ENCODE measurements around the gene GRIK3. TPM values are rescaled to one million over a fixed set of nuclear protein-coding genes. Genes with fewer than 3 reads are reported as not detected.

The GRIK3 gene
- total RNA-seq, 1 donor from 2014 or later = not detected

- DNase-seq (ENCODE audit: low spot score in 2 of 2, unreplicated experiment in 2 of 2) = no peak
These were observed 165.3 kb downstream of the GRIK3 start for GRCh38 chr1:36869054-36869453.

GRCh38 chr1:36867575-36867974 lies 166.7 kb downstream of the GRIK3 start:
- Mint-ChIP-seq H3K4me1 (no peaks in the 10 kb centered on the region), H3K27me3 (ENCODE audit: low read depth) (peaks cover 7% of the 10 kb centered on the region), H3K36me3 (no peaks in the 10 kb centered on the region), H3K9me3 (no peaks in the 10 kb centered on the region), H3K27ac (no peak overlapping the region), H3K4me3 (no peak overlapping the region)
- no peak for DNase-seq (ENCODE audit: low spot score in 2 of 2, unreplicated experiment in 2 of 2)
- TF ChIP-seq CTCF (IDR thresholded peaks at IDR 0.05; ENCODE audit: unreplicated experiment) = no peak

More at GRCh38 chr1:36869054-36869453, 165.3 kb downstream of the GRIK3 start:
- Mint-ChIP-seq H3K36me3 (no peaks in the 10 kb centered on the region), H3K27me3 (ENCODE audit: low read depth) (peaks cover 4% of the 10 kb centered on the region), H3K27ac (no peak overlapping the region), H3K4me1 (no peaks in the 10 kb centered on the region), H3K4me3 (no peak overlapping the region), H3K9me3 (no peaks in the 10 kb centered on the region)
- no peak for TF ChIP-seq CTCF (IDR thresholded peaks at IDR 0.05; ENCODE audit: unreplicated experiment)

GRCh38 chr1:36866169-36866814 lies 168.0 kb downstream of the GRIK3 start:
- no peak for TF ChIP-seq CTCF (IDR thresholded peaks at IDR 0.05; ENCODE audit: unreplicated experiment)
- H3K4me3 Mint-ChIP-seq = no peak overlapping the region
- DNase-seq (ENCODE audit: low spot score in 2 of 2, unreplicated experiment in 2 of 2) = no peak
- no peaks in the 10 kb centered on the region for H3K36me3 Mint-ChIP-seq
- H3K4me1 Mint-ChIP-seq = no peaks in the 10 kb centered on the region
- no peaks in the 10 kb centered on the region for H3K9me3 Mint-ChIP-seq
- H3K27ac Mint-ChIP-seq = no peak overlapping the region
- peaks cover 17% of the 10 kb centered on the region for H3K27me3 Mint-ChIP-seq (ENCODE audit: low read depth)

- no peak overlapping the region for H3K27ac Mint-ChIP-seq
- no peaks in the 10 kb centered on the region for H3K36me3 Mint-ChIP-seq
- TF ChIP-seq CTCF (IDR thresholded peaks at IDR 0.05; ENCODE audit: unreplicated experiment) = no peak
- no peak overlapping the region for H3K4me3 Mint-ChIP-seq
- H3K27me3 Mint-ChIP-seq (ENCODE audit: low read depth) = peaks cover 23% of the 10 kb centered on the region
- DNase-seq (ENCODE audit: low spot score in 2 of 2, unreplicated experiment in 2 of 2) = no peak
- H3K4me1 Mint-ChIP-seq = no peaks in the 10 kb centered on the region
- H3K9me3 Mint-ChIP-seq = no peaks in the 10 kb centered on the region
These were observed 168.8 kb downstream of the GRIK3 start for GRCh38 chr1:36865602-36865900.

GRCh38 chr1:36864823-36865601 lies 169.3 kb downstream of the GRIK3 start:
- no peak for DNase-seq (ENCODE audit: low spot score in 2 of 2, unreplicated experiment in 2 of 2)
- no peak for TF ChIP-seq CTCF (IDR thresholded peaks at IDR 0.05; ENCODE audit: unreplicated experiment)
- H3K4me3 Mint-ChIP-seq = no peak overlapping the region
- no peak overlapping the region for H3K27ac Mint-ChIP-seq
- no peaks in the 10 kb centered on the region for H3K36me3 Mint-ChIP-seq
- H3K27me3 Mint-ChIP-seq (ENCODE audit: low read depth) = peaks cover 28% of the 10 kb centered on the region
- no peaks in the 10 kb centered on the region for H3K4me1 Mint-ChIP-seq
- H3K9me3 Mint-ChIP-seq = no peaks in the 10 kb centered on the region
